Measurements from ENCODE around the gene KRT80. TPM values are rescaled to one million over a fixed set of nuclear protein-coding genes. Genes with fewer than 3 reads are reported as not detected.
A peak's percentile ranks its signal among the peaks of the same experiment; 100 is the strongest.

The KRT80 gene
- total RNA-seq, 2 donors from 2014 or later = not detected

DNA sequence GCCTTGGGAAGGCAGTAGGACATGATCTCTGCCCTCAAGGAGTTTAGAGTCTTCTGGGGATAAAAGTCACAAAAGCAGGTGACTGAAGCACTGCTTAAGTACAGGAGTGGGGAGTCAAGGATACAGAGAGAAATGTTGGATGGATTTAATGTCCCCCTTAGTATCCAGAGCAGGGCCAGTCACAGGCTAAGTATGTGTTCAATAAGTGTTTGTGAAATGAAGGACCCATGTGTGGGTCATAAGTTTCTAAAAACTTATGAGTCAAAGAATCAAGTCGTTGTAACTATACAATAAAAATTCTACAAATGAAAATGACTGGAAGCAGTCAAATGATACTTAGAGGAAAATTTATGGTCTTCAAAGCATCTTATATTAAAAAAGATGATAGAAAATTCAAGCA is 25.1 kb downstream of the KRT80 start:
- ATAC-seq = no peak
- Mint-ChIP-seq H3K36me3 (ENCODE audit: low read depth) (no peaks in the 10 kb centered on the region), H3K27ac (peak overlapping the region; percentile 61)

DNA sequence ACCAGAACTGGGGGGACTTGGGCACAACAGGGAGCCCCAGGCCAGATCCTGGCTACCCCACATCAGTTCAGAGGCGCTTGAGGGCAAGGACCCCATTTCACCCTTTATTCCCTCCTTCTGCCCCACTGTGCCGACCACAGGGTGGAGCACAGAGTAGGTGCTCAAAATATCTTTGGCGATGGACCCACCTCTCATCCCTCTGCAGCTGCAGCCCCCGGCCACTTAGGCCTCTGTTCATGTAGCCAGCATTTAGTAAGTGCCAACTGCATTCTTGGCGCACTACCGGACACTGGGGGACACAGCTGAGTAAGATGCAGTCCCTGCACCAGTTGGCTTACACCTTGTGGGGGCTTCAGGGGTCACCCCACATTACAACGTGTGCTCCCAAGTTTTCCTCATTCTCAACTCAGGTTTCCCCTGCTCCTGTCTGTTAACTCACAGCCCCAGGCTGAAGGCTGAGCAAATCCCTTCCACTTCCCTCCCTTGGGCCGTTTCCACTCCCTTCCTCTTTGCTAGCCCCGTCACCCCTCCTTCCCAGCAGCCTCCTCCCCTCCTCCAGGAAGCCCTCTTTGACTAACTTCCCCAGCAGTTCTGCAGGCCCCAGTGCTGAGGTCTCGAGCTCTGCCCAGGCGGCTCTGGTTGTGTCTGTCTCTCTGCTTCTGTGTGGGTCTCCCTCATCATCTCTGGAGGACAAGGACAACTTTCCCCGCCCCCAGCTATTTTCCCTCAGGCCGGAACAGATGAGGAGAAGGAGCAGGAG is 26.5 kb downstream of the KRT80 start:
- Mint-ChIP-seq H3K4me1 (peaks cover 31% of the 10 kb centered on the region), H3K27ac (peak overlapping the region; percentile 61), H3K4me3 (no peak overlapping the region), H3K36me3 (ENCODE audit: low read depth) (no peaks in the 10 kb centered on the region), H3K27me3 (no peaks in the 10 kb centered on the region)
- H3K9me3 ChIP-seq (ENCODE audit: control insufficient read depth, low read length, poor library complexity, severe bottlenecking) = no peaks in the 10 kb centered on the region
- DNase-seq (no peak), ATAC-seq (no peak)

More for the DNA sequence above, 25.1 kb downstream of the KRT80 start:
- Mint-ChIP-seq H3K4me3 (no peak overlapping the region), H3K4me1 (peaks cover 24% of the 10 kb centered on the region), H3K27me3 (no peaks in the 10 kb centered on the region)
- H3K9me3 ChIP-seq (ENCODE audit: control insufficient read depth, low read length, poor library complexity, severe bottlenecking) = no peaks in the 10 kb centered on the region
- DNase-seq = no peak

GRCh38 chr12:52164624-52165023 is 27.2 kb downstream of the KRT80 start:
- no peaks in the 10 kb centered on the region for H3K27me3 Mint-ChIP-seq
- DNase-seq = no peak
- peaks cover 29% of the 10 kb centered on the region for H3K4me1 Mint-ChIP-seq
- ATAC-seq = no peak
- H3K4me3 Mint-ChIP-seq = no peak overlapping the region
- H3K27ac Mint-ChIP-seq = peak overlapping the region; percentile 61
- H3K36me3 Mint-ChIP-seq (ENCODE audit: low read depth) = no peaks in the 10 kb centered on the region
- H3K9me3 ChIP-seq (ENCODE audit: control insufficient read depth, low read length, poor library complexity, severe bottlenecking) = no peaks in the 10 kb centered on the region

DNA sequence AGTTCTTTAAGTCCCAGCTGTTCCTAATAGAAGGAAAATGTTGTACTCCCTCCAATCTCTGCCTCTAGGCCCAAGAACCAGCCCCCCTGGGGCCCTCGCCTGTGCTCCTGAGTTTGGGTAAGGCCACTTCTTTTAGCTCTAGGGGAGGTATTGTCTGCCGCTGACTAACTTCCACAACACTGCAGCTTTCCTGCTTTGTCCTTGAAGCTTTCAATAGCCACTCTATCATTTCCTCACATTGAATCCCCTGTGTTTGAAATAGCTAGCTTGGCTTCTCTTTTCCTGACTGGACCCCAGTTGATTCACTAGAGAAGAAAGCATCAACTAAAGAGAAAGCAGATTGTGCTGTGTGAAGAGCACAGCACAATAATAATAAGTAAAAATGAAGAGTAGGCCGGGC is 28.8 kb downstream of the KRT80 start:
- DNase-seq (no peak), ATAC-seq (no peak)
- Mint-ChIP-seq H3K27me3 (no peaks in the 10 kb centered on the region), H3K36me3 (ENCODE audit: low read depth) (no peaks in the 10 kb centered on the region), H3K4me1 (peaks cover 31% of the 10 kb centered on the region), H3K4me3 (no peak overlapping the region), H3K27ac (peak overlapping the region; percentile 89)
- no peaks in the 10 kb centered on the region for H3K9me3 ChIP-seq (ENCODE audit: control insufficient read depth, low read length, poor library complexity, severe bottlenecking)

- no peak overlapping the region for H3K27ac Mint-ChIP-seq
- H3K4me3 Mint-ChIP-seq = no peak overlapping the region
- DNase-seq (no peak), ATAC-seq (no peak)
- H3K36me3 Mint-ChIP-seq (ENCODE audit: low read depth) = no peaks in the 10 kb centered on the region
- H3K27me3 Mint-ChIP-seq = no peaks in the 10 kb centered on the region
- H3K4me1 Mint-ChIP-seq = peaks cover 45% of the 10 kb centered on the region
- H3K9me3 ChIP-seq (ENCODE audit: control insufficient read depth, low read length, poor library complexity, severe bottlenecking) = no peaks in the 10 kb centered on the region
Observed at GRCh38 chr12:52160200-52160599, 31.6 kb downstream of the KRT80 start.

DNA sequence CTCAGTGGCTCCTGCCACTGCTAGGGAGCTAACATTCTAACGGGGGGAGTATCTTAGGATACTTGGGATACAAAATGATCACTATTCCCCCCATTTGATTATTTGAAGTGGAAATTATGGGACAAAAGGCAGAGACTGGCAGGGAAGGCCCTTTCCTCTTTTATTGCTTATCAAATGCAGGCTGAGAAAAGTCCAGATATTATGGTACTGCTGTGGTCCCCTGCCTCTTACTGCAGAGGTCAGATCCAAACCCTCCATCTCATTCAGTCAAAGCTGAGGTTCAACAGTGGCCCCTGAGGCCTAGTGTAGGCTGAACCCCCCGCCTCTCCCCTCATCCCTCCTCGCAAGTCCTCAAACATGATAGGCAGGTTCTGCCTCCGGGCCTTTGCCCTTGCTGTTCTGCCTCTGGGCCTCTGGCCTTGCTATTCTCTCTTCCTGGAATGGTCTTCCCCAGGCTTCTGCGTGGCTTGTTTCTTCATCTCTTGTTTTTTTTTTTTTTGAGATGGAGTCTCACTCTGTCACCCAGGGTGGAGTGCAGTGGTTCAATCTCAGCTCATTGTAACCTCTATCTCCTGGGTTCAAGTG is 34.2 kb downstream of the KRT80 start:
- Mint-ChIP-seq H3K27ac (peak overlapping the region; percentile 95), H3K27me3 (no peaks in the 10 kb centered on the region), H3K4me1 (peaks cover 44% of the 10 kb centered on the region), H3K4me3 (no peak overlapping the region), H3K36me3 (ENCODE audit: low read depth) (no peaks in the 10 kb centered on the region)
- no peaks in the 10 kb centered on the region for H3K9me3 ChIP-seq (ENCODE audit: control insufficient read depth, low read length, poor library complexity, severe bottlenecking)
- no peak for DNase-seq
- ATAC-seq = no peak

- Mint-ChIP-seq H3K27ac (peak overlapping the region; percentile 95), H3K27me3 (no peaks in the 10 kb centered on the region), H3K4me1 (peaks cover 39% of the 10 kb centered on the region), H3K36me3 (ENCODE audit: low read depth) (no peaks in the 10 kb centered on the region), H3K4me3 (peak overlapping the region; percentile 45)
- H3K9me3 ChIP-seq (ENCODE audit: control insufficient read depth, low read length, poor library complexity, severe bottlenecking) = no peaks in the 10 kb centered on the region
- DNase-seq (peak; percentile 58 to 72 (median 61)), ATAC-seq (peak; percentile 35)
Observed at GRCh38 chr12:52156757-52157565, 34.9 kb downstream of the KRT80 start.

DNA sequence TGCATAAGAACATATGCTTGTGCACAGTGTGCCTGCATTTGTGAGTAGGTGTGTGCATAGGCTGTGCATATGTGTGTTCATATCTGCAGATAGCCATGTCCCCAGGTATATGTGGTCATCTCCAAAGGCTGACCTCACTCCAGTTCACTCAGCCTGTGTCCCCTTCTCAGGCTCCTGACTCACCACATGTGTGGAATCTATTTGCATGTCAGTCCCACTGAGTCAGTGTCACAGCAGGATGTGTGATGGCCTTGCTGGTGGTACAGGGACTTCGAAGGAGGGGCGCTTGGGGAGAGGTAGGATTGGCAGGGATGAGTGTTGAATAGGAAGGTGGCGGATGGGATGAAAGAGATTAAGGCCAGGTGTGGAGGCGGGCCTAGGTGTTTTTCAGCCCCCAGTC is 35.5 kb downstream of the KRT80 start:
- H3K9me3 ChIP-seq (ENCODE audit: control insufficient read depth, low read length, poor library complexity, severe bottlenecking) = no peaks in the 10 kb centered on the region
- ATAC-seq (no peak), DNase-seq (no peak)
- Mint-ChIP-seq H3K27ac (peak overlapping the region; percentile 95), H3K27me3 (no peaks in the 10 kb centered on the region), H3K36me3 (ENCODE audit: low read depth) (no peaks in the 10 kb centered on the region), H3K4me3 (peak overlapping the region; percentile 45), H3K4me1 (peaks cover 38% of the 10 kb centered on the region)

- Mint-ChIP-seq H3K27ac (peak overlapping the region; percentile 95), H3K4me3 (peak overlapping the region; percentile 69), H3K36me3 (ENCODE audit: low read depth) (no peaks in the 10 kb centered on the region), H3K4me1 (peaks cover 38% of the 10 kb centered on the region), H3K27me3 (no peaks in the 10 kb centered on the region)
- ATAC-seq = peak; percentile 86
- no peaks in the 10 kb centered on the region for H3K9me3 ChIP-seq (ENCODE audit: control insufficient read depth, low read length, poor library complexity, severe bottlenecking)
- peak in 2 of 3 donors; percentile 42 to 55 for DNase-seq
Observed at GRCh38 chr12:52155048-52155868, 36.6 kb downstream of the KRT80 start.

DNA sequence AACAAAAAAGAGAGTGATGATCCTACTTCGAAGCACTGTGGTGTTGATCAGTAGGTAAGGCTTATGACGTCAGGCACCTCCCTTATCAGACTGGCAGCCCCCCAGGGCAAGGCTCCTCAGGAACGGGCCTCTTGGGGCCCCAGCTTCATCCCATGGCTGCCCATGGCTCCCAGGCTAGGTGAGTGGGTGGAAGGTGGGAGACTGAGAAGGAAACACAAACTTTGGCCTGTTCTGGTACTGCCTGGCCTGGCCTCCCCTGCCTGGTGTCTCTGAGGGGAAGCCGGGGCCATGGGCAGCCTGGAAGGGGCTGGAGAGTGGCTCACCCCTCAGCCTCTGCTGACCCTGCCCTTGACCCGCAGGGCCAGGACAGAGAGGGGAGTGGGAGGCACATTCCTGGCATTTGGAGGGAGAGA is 38.9 kb downstream of the KRT80 start:
- H3K36me3 Mint-ChIP-seq (ENCODE audit: low read depth) = no peaks in the 10 kb centered on the region
- ATAC-seq (no peak), DNase-seq (no peak)
- H3K4me3 Mint-ChIP-seq = peak overlapping the region; percentile 47
- H3K27me3 Mint-ChIP-seq = no peaks in the 10 kb centered on the region
- peaks cover 38% of the 10 kb centered on the region for H3K4me1 Mint-ChIP-seq
- no peaks in the 10 kb centered on the region for H3K9me3 ChIP-seq (ENCODE audit: control insufficient read depth, low read length, poor library complexity, severe bottlenecking)
- peak overlapping the region; percentile 95 for H3K27ac Mint-ChIP-seq

DNA sequence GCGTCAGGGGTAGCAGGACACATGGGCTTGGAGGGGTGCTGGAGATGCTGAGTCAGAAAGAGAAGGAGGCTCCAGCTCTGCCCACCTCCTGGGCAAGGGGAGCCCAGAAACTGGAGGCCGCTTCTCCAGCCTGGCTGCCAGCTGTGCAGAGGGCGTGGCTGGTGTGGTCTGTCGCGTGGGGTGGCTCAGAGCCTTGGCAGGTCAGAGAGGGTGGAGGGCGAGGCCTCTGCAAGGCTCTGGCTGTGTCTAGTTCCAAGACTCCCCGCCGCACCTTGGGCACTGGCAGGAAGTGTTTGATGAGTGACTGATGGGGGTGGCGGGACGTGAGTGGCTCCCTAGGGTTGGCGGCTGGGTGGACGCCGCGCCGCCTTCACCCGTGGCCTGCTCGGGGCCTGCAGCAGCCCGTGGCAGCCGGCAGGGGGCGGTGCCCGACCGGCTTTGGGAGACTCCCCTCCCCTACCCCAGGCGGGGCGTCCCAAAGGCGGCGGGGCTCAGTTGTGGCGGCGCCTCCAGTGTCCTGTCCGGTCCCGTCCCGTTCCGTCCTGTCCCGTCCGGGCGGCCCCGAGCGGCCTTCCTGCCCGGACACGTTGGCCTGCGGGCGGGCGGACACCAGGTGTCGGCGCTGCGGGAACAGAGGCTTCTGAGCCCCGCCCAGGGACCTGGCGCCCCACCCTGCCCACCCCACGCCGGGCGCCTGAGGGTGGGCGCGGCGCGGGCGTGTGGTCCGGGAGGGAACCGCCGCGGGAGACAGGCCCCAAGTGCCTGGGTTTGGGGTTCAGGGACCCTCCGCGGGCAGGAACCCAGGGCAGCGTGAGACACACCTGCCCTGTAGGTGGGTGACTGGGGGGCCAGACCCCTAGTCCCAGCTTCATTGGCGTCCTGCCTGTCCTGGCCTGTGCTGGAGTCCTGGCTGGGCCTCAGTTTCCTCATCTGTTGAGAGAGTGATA is 39.7 kb downstream of the KRT80 start:
- Mint-ChIP-seq H3K36me3 (ENCODE audit: low read depth) (no peaks in the 10 kb centered on the region), H3K27me3 (no peaks in the 10 kb centered on the region), H3K27ac (peak overlapping the region; percentile 95), H3K4me1 (peaks cover 38% of the 10 kb centered on the region), H3K4me3 (peak overlapping the region; percentile 76)
- no peaks in the 10 kb centered on the region for H3K9me3 ChIP-seq (ENCODE audit: control insufficient read depth, low read length, poor library complexity, severe bottlenecking)
- DNase-seq = peak; percentile 72 to 79 (median 79)
- ATAC-seq = peak; percentile 78

Data from T-helper 17 cell (primary cell).